Hepatic stellate cell (primary cell): ENCODE results near the gene UBAC2.
"Not testable (repeated sequence)": the region's sequence is repeated elsewhere in the genome, so short reads cannot be mapped to it uniquely, and the experiment has no call there.

Experiments used
- DNase-seq: peaks from one replicate; pipeline ENCODE4 v3.0.0; 2011; ENCODE audit warnings: low spot score

UBAC2 gene

GRCh38 chr13:99380921-99381645 lies 180.4 kb downstream of the UBAC2 start:
- DNase-seq, result no peak

GRCh38 chr13:99381766-99382165 lies 181.1 kb downstream of the UBAC2 start:
- no peak for DNase-seq

- no peak for DNase-seq
These were observed 181.9 kb downstream of the UBAC2 start for GRCh38 chr13:99382428-99383133.

GRCh38 chr13:99383511-99383921 lies 182.9 kb downstream of the UBAC2 start:
- DNase-seq, result no peak

GRCh38 chr13:99383946-99384345 lies 183.3 kb downstream of the UBAC2 start:
- DNase-seq, result no peak

- DNase-seq, result no peak
These were observed 183.8 kb downstream of the UBAC2 start for GRCh38 chr13:99384468-99384867.

GRCh38 chr13:99385161-99385560 lies 184.5 kb downstream of the UBAC2 start:
- no peak for DNase-seq

- DNase-seq, result no peak
These were observed 185.3 kb downstream of the UBAC2 start for GRCh38 chr13:99385940-99386339.

- no peak for DNase-seq
These were observed 185.8 kb downstream of the UBAC2 start for GRCh38 chr13:99386495-99386894.

- DNase-seq, result peak; percentile 61
These were observed 186.5 kb downstream of the UBAC2 start for GRCh38 chr13:99386911-99387788.

GRCh38 chr13:99388334-99388923 lies 187.8 kb downstream of the UBAC2 start:
- no peak for DNase-seq

GRCh38 chr13:99389094-99389493 lies 188.4 kb downstream of the UBAC2 start:
- not testable (repeated sequence) for DNase-seq

- DNase-seq, result no peak
These were observed 189.1 kb downstream of the UBAC2 start for GRCh38 chr13:99389520-99390304.

- DNase-seq, result no peak
These were observed 189.9 kb downstream of the UBAC2 start for GRCh38 chr13:99390601-99391000.

- no peak for DNase-seq
These were observed 191.3 kb downstream of the UBAC2 start for GRCh38 chr13:99391781-99392469.

GRCh38 chr13:99392470-99393135 lies 191.9 kb downstream of the UBAC2 start:
- no peak for DNase-seq

- not testable (repeated sequence) for DNase-seq
These were observed 192.7 kb downstream of the UBAC2 start for GRCh38 chr13:99393391-99393790.

GRCh38 chr13:99393791-99394735 lies 193.4 kb downstream of the UBAC2 start:
- DNase-seq, result no peak

GRCh38 chr13:99395436-99395835 lies 194.8 kb downstream of the UBAC2 start:
- no peak for DNase-seq
